ENCODE measurements around the gene PIGA. TPM values are rescaled to one million over a fixed set of nuclear protein-coding genes. Genes with fewer than 3 reads are reported as not detected.

The PIGA gene
- polyA plus RNA-seq, 1 experiment = 2.8 TPM

DNA sequence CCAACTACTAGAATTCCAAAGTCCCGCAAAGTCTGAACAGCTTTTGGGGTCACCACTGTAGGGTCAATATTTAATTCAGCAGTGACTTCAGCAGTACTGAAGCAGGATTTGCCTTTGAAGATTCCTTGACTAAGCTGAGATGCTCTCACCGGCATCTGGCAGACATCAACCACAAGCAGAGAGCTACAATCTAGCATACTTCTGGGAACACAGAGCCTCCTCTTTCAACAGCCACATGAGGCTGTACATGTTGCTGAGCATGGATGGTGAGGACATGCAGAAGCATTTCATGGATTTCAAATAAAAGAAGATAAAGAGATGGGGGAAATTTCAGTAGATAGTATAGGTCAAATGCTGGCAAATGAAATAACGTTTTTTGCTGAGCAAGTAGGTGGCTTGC, 13.3 kb downstream of the PIGA start:
- Histone ChIP-seq H3K36me3 (ENCODE audit: control insufficient read depth, insufficient read depth, low read length) (no peaks in the 10 kb centered on the region), H3K27me3 (ENCODE audit: control insufficient read depth, insufficient read depth, low read length) (no peaks in the 10 kb centered on the region), H3K4me3 (ENCODE audit: low read depth, low read length) (no peak overlapping the region)
- TF ChIP-seq, protein P1, sequence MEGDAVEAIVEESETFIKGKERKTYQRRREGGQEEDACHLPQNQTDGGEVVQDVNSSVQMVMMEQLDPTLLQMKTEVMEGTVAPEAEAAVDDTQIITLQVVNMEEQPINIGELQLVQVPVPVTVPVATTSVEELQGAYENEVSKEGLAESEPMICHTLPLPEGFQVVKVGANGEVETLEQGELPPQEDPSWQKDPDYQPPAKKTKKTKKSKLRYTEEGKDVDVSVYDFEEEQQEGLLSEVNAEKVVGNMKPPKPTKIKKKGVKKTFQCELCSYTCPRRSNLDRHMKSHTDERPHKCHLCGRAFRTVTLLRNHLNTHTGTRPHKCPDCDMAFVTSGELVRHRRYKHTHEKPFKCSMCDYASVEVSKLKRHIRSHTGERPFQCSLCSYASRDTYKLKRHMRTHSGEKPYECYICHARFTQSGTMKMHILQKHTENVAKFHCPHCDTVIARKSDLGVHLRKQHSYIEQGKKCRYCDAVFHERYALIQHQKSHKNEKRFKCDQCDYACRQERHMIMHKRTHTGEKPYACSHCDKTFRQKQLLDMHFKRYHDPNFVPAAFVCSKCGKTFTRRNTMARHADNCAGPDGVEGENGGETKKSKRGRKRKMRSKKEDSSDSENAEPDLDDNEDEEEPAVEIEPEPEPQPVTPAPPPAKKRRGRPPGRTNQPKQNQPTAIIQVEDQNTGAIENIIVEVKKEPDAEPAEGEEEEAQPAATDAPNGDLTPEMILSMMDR (IDR thresholded peaks at IDR 0.05; ENCODE audit: insufficient read depth, low read depth, low read length) = no peak
- no peak for DNase-seq (ENCODE audit: low read depth)
- POLR2A ChIA-PET = no interaction called here
- CTCF ChIA-PET = no interaction called here

DNA sequence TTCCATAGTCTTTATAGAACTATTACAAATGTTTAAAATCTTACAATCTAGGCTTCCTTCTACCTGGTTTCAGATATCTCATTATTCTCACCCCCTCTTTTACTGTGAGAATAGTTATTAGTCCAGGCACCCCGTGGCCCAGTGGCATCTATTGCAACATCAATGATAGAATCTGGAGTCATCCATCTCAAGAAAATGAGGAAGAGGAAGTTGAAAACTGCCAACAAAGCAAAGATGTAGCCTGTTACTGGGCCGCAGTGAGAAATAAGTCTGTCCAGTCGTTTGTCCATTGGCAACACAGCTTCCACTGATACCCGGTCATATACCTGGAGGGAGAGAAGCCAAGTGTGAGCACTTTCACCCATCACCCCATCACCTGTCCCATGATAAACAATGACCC, 13.9 kb downstream of the PIGA start:
- Histone ChIP-seq H3K27me3 (ENCODE audit: control insufficient read depth, insufficient read depth, low read length) (no peaks in the 10 kb centered on the region), H3K36me3 (ENCODE audit: control insufficient read depth, insufficient read depth, low read length) (no peaks in the 10 kb centered on the region), H3K4me3 (ENCODE audit: low read depth, low read length) (no peak overlapping the region)
- DNase-seq (ENCODE audit: low read depth) = no peak
- POLR2A ChIA-PET = no interaction called here
- CTCF ChIA-PET = no interaction called here
- TF ChIP-seq, protein P1 (IDR thresholded peaks at IDR 0.05; ENCODE audit: insufficient read depth, low read depth, low read length) = no peak

DNA sequence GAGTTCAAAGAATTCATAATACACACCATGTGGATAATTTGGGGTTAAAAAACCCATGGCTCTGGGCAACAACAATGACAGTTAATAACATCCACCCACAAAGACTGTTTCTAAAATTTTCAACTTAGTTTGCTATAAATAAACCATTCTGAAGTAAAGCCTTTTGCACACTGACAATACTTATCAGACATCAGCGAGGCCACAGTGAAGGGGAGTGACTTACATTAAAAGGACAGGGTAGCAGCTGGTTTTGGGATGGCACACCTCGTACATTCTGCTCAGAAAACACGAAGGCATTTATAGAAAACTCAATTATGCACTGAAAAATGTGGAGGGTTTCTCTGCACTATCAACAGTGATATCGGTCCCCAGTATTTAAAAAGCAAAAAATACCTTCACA, 15.0 kb downstream of the PIGA start:
- TF ChIP-seq, protein P1 (IDR thresholded peaks at IDR 0.05; ENCODE audit: insufficient read depth, low read depth, low read length) = no peak
- no peak for DNase-seq (ENCODE audit: low read depth)
- H3K27me3 ChIP-seq (ENCODE audit: control insufficient read depth, insufficient read depth, low read length) = no peaks in the 10 kb centered on the region
- no peaks in the 10 kb centered on the region for H3K36me3 ChIP-seq (ENCODE audit: control insufficient read depth, insufficient read depth, low read length)
- no peak overlapping the region for H3K4me3 ChIP-seq (ENCODE audit: low read depth, low read length)
- CTCF ChIA-PET = no interaction called here
- POLR2A ChIA-PET = no interaction called here

DNA sequence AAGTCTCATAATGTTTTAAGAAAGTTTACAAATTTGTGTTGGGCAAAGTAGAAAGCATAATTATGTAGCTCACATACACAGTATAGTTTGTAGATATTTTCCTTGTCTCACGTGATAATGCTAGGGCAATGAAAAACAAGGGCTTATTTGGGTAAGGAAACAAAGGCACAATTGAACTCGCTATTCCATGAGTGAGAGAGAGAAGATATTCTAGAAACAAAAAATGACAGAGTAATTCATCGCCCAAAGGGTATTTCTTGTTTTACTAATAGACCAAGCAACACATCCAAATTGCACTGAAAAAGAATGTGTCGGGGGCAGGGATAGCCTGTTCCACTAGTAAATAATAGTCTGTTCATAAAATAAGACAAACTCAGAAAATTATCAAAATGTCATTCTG, 16.2 kb downstream of the PIGA start:
- TF ChIP-seq, protein P1 (IDR thresholded peaks at IDR 0.05; ENCODE audit: insufficient read depth, low read depth, low read length) = no peak
- H3K4me3 ChIP-seq (ENCODE audit: low read depth, low read length) = no peak overlapping the region
- H3K36me3 ChIP-seq (ENCODE audit: control insufficient read depth, insufficient read depth, low read length) = no peaks in the 10 kb centered on the region
- ChIA-PET CTCF (no interaction called here), POLR2A (no interaction called here)
- DNase-seq (ENCODE audit: low read depth) = no peak
- H3K27me3 ChIP-seq (ENCODE audit: control insufficient read depth, insufficient read depth, low read length) = no peaks in the 10 kb centered on the region

DNA sequence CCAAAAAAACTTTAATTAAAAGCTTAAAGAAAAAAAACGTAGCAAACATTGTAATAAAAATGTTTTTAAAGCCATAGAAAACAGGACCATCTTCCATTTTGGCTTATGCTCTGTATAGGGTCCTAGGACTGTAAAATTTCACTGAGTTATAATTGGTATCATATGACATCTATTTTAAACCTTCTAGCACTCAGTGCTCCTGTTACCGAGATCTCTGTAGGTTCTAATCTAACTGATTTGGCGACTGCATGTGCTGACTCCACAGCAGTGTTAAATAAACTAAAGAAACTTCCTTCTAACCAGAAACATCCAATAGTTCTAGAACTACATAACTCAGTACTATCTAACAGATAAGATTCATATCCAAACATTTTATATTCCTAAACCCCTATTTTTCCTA, 19.8 kb downstream of the PIGA start, which contains the start of gene ASB11:
TSS of gene ASB11 (minus strand) at position 132 of the 400 bp plus-strand sequence. CDS start at position 97, 35 bp downstream.
- Histone ChIP-seq H3K36me3 (ENCODE audit: control insufficient read depth, insufficient read depth, low read length) (no peaks in the 10 kb centered on the region), H3K27me3 (ENCODE audit: control insufficient read depth, insufficient read depth, low read length) (no peaks in the 10 kb centered on the region), H3K4me3 (ENCODE audit: low read depth, low read length) (no peak within 1 kb of the TSS)
- CTCF ChIA-PET = no interaction called here
- no peak for DNase-seq (ENCODE audit: low read depth)
- TF ChIP-seq, protein P1 (IDR thresholded peaks at IDR 0.05; ENCODE audit: insufficient read depth, low read depth, low read length) = no peak
- POLR2A ChIA-PET = no interaction called here

Measured in BJ (cell line).